K562 (cell line): ENCODE measurements around the gene SCUBE1. TPM values are rescaled to one million over a fixed set of nuclear protein-coding genes. Genes with fewer than 3 reads are reported as not detected.

Experiments
- ADNP ChIP-seq: fragments of 200-800 bp; sonication (Bioruptor generic); IDR thresholded peaks from 2 replicates; pipeline ENCODE4 v1.6.1; 2016; ENCODE audit warnings: missing genetic modification characterization, missing compliant biosample characterization
- FOXK1 ChIP-seq: sonication (generic); formaldehyde crosslinking; IDR thresholded peaks from 2 replicates; pipeline ENCODE4 v1.8.0; 2022; ENCODE audit warnings: missing genetic modification reagents, mild to moderate bottlenecking, borderline replicate concordance
- STAT5A ChIP-seq: IDR thresholded peaks from 2 replicates; pipeline ENCODE4 v1.6.1; 2012; ENCODE audit warnings: low read length, inconsistent platforms, borderline replicate concordance
- ZZZ3 ChIP-seq: fragments of 450-650 bp; IDR thresholded peaks from 2 replicates; pipeline ENCODE4 v1.6.1; 2016; ENCODE audit warnings: antibody characterized with exemption, mild to moderate bottlenecking, moderate library complexity
- polyA plus RNA-seq, 8 experiments: library from polyadenylated mRNA; depleted of rRNA in 4 of 8; stranded (reverse) in 5 of 8; unstranded in 3 of 8; fragments of >200 nt; fragmentation: Nextera tagmentation in 2 of 8; fragmentation: Illumina TruSeq in 1 of 8; extraction: Ambion mirVana in 2 of 8; extraction: Trizol in 1 of 8; gene quantifications; 2 replicates each; pipeline versions ENCODE4 v1.2.1 to v1.2.3, GENCODE V29; 2011 to 2014; ENCODE audit warnings: inconsistent platforms in 1 of 8, missing spikeins in 1 of 8
- total RNA-seq, 7 experiments: library from RNA; depleted of rRNA in 6 of 7; stranded (reverse); fragments of >200 nt in 6 of 7; fragmentation: Illumina TruSeq in 2 of 7; extraction: Trizol in 2 of 7; gene quantifications; 2 replicates each; pipeline versions ENCODE4 v1.2.1 to v1.2.3, GENCODE V29; 2011 to 2021; ENCODE audit warnings: low replicate concordance in 1 of 7
- TF ChIP-seq, protein P1 (sequence below): fragments of 450-650 bp; IDR thresholded peaks from 2 replicates; pipeline ENCODE4 v1.6.1; 2016; ENCODE audit warnings: borderline replicate concordance
- TF ChIP-seq, protein P2 (sequence below): sonication (generic); formaldehyde crosslinking; IDR thresholded peaks from 2 replicates; pipeline ENCODE4 v1.8.0; 2022; ENCODE audit warnings: mild to moderate bottlenecking, missing genetic modification reagents, borderline replicate concordance
- TF ChIP-seq, protein P3 (sequence below): fragments of 450-650 bp; IDR thresholded peaks from 2 replicates; pipeline ENCODE4 v1.6.1; 2017; ENCODE audit warnings: antibody characterized with exemption, mild to moderate bottlenecking

Gene SCUBE1
- total and polyA plus RNA-seq, 9 of the 15 experiments (the other 6 are each of a cell fraction or from before 2014, with no cell fraction given): 0.03 to 0.47 (median 0.29) TPM; not detected in 6

DNA sequence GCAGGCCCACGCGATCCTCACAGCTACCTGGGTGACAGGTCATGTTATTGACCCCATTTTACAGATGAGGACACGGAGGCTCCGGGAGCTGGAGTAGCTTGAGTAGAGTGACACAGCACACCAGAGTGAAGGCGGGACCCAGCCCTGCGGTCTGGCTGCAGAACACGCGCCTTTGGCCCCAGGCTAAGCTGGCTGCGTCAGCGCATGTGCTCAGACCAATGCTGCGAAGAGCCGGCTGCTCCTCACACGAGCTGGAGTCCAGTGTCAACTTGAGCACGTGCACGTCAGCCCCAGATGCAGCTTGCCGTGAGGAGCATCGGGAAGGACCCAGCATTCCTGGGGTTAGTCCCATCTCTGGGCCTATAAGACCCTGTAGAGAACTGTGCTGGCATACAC is 49.9 kb downstream of the SCUBE1 start (continued):
- TF ChIP-seq, protein P1, sequence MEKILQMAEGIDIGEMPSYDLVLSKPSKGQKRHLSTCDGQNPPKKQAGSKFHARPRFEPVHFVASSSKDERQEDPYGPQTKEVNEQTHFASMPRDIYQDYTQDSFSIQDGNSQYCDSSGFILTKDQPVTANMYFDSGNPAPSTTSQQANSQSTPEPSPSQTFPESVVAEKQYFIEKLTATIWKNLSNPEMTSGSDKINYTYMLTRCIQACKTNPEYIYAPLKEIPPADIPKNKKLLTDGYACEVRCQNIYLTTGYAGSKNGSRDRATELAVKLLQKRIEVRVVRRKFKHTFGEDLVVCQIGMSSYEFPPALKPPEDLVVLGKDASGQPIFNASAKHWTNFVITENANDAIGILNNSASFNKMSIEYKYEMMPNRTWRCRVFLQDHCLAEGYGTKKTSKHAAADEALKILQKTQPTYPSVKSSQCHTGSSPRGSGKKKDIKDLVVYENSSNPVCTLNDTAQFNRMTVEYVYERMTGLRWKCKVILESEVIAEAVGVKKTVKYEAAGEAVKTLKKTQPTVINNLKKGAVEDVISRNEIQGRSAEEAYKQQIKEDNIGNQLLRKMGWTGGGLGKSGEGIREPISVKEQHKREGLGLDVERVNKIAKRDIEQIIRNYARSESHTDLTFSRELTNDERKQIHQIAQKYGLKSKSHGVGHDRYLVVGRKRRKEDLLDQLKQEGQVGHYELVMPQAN: no peak
- TF ChIP-seq, protein P2, sequence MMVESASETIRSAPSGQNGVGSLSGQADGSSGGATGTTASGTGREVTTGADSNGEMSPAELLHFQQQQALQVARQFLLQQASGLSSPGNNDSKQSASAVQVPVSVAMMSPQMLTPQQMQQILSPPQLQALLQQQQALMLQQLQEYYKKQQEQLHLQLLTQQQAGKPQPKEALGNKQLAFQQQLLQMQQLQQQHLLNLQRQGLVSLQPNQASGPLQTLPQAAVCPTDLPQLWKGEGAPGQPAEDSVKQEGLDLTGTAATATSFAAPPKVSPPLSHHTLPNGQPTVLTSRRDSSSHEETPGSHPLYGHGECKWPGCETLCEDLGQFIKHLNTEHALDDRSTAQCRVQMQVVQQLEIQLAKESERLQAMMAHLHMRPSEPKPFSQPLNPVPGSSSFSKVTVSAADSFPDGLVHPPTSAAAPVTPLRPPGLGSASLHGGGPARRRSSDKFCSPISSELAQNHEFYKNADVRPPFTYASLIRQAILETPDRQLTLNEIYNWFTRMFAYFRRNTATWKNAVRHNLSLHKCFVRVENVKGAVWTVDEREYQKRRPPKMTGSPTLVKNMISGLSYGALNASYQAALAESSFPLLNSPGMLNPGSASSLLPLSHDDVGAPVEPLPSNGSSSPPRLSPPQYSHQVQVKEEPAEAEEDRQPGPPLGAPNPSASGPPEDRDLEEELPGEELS (CRISPR knock-in tag): peak; percentile 29; the same call in 1 of the 2 replicates
- no peak for TF ChIP-seq STAT5A
- TF ChIP-seq ADNP (tag): no peak
- TF ChIP-seq FOXK1 (CRISPR knock-in tag): no peak
- TF ChIP-seq, protein P3, sequence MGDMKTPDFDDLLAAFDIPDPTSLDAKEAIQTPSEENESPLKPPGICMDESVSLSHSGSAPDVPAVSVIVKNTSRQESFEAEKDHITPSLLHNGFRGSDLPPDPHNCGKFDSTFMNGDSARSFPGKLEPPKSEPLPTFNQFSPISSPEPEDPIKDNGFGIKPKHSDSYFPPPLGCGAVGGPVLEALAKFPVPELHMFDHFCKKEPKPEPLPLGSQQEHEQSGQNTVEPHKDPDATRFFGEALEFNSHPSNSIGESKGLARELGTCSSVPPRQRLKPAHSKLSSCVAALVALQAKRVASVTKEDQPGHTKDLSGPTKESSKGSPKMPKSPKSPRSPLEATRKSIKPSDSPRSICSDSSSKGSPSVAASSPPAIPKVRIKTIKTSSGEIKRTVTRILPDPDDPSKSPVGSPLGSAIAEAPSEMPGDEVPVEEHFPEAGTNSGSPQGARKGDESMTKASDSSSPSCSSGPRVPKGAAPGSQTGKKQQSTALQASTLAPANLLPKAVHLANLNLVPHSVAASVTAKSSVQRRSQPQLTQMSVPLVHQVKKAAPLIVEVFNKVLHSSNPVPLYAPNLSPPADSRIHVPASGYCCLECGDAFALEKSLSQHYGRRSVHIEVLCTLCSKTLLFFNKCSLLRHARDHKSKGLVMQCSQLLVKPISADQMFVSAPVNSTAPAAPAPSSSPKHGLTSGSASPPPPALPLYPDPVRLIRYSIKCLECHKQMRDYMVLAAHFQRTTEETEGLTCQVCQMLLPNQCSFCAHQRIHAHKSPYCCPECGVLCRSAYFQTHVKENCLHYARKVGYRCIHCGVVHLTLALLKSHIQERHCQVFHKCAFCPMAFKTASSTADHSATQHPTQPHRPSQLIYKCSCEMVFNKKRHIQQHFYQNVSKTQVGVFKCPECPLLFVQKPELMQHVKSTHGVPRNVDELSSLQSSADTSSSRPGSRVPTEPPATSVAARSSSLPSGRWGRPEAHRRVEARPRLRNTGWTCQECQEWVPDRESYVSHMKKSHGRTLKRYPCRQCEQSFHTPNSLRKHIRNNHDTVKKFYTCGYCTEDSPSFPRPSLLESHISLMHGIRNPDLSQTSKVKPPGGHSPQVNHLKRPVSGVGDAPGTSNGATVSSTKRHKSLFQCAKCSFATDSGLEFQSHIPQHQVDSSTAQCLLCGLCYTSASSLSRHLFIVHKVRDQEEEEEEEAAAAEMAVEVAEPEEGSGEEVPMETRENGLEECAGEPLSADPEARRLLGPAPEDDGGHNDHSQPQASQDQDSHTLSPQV: peak; percentile 56; the same call in 1 of the 2 replicates
- no peak for TF ChIP-seq ZZZ3
